Activated CD8-positive, alpha-beta memory T cell treated with anti-CD3 and anti-CD28 coated beads for 24 hours (primary cell): ENCODE results near the gene PPP1R37.
A peak's percentile ranks its signal among the peaks of the same experiment; 100 is the strongest.

Experiments
- DNase-seq: peaks from one replicate; pipeline ENCODE4 v3.0.0-alpha.2; 2020

Gene PPP1R37, protein sequence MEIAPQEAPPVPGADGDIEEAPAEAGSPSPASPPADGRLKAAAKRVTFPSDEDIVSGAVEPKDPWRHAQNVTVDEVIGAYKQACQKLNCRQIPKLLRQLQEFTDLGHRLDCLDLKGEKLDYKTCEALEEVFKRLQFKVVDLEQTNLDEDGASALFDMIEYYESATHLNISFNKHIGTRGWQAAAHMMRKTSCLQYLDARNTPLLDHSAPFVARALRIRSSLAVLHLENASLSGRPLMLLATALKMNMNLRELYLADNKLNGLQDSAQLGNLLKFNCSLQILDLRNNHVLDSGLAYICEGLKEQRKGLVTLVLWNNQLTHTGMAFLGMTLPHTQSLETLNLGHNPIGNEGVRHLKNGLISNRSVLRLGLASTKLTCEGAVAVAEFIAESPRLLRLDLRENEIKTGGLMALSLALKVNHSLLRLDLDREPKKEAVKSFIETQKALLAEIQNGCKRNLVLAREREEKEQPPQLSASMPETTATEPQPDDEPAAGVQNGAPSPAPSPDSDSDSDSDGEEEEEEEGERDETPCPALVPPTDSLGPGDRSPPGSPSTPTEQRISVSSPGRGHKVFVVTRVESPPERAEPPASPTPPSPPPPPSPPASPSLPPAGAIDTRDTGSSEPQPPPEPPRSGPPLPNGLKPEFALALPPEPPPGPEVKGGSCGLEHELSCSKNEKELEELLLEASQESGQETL

GRCh38 chr19:45092747-45093678 lies at the start of gene PPP1R37:
Gene PPP1R37 (plus strand): TSS chr19:45093179. CDS start chr19:45093326, 147 bp downstream.
- DNase-seq = peak; percentile 94

- DNase-seq = no peak
These were observed 47.2 kb upstream of the PPP1R37 start for GRCh38 chr19:45045671-45046353.

GRCh38 chr19:45046355-45046754 lies 46.6 kb upstream of the PPP1R37 start:
- no peak for DNase-seq

DNA sequence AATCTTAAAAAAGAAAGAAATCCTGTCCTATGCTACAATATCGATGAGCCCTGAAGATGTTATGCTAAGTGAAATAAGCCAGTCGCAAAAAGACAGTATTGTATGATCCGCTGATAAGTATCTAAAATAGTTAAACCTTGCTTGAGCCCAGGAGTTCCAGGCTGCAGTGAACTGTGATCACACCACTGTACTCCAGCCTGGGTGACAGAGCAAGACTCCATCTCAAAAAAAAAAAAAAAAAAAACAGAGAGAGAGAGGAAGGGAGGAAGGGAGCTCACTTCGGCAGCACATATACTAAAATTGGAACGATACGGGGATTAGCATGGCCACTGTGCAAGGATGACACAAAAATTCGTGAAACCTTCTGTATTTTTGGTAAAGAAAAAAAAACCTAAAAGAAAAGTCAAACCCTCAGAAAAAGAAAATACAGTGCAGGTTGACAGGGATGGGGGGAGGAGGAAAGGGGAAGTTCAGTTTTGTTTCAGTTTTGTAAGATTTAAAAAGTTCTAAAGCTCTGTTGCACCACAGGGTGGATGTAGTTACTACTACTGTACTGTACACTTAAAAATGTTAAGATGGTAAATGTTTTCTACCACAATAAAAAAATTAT lies 45.7 kb upstream of the PPP1R37 start:
- DNase-seq = no peak

DNA sequence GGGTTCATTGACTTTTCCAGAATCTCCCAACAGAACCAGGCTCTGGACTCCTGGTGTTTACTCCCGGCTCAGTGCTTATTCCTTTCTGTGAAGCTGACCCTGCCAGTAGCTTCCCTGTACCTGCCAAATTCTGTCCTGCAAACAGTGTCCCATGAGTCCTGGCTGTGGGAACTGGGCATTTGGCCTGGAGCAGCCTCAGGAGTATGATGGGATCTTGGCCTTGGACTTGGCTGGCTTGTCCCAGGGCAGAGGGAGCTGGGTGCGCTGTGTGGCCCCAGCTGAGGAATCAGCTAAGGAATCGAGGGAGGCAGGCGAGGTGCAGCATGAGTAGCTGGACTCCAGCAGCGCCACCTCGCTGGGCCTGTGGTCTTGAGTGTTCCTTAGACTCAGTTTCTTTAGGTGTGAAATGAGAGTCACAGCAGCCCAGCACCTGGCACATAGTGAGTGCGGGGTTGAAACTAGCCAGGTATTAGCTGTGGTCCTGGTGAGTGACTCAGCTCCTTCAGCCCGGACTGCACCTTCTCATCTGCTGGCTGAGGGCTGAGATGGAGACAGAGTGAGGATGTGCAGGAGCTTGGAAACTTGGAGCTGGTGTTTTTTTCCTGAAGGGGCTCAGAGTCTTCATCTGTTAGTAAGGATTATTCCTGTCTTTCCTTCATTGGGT lies 43.8 kb upstream of the PPP1R37 start:
- no peak for DNase-seq

- no peak for DNase-seq
These were observed 42.9 kb upstream of the PPP1R37 start for GRCh38 chr19:45050036-45050435.

DNA sequence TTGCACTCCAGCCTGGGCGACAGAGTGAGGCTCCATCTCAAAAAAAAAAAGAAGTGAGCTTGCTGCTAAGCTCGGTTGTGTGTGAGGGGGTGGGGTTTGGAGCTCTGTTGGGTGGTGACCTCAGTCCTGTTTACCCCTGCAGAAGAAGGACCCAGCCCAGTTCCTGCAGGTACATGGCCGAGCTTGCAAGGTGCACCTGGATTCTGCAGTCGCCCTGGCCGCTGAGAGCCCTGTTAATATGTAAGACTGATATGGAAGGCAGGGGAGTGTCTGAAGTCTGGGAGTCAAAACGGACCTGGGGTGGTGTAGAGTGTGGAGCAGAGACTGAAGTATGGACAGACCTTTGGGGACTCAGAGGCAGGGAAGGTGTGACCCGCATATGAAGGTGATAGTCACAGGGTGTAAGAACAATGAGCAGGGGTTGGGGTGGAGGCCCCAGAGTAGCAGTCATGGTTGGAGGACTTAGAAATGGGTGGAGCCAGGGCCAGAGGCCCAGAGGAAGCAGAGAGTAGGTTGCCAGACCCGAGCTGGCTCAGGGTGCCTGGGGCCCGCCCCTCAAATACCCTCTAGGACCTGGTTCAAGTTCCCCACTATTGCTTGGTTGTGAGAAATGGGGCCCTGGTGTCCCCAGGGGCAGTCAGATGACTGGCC lies 40.9 kb upstream of the PPP1R37 start:
- DNase-seq = no peak

GRCh38 chr19:45056831-45057230 lies 36.1 kb upstream of the PPP1R37 start:
- DNase-seq = no peak

DNA sequence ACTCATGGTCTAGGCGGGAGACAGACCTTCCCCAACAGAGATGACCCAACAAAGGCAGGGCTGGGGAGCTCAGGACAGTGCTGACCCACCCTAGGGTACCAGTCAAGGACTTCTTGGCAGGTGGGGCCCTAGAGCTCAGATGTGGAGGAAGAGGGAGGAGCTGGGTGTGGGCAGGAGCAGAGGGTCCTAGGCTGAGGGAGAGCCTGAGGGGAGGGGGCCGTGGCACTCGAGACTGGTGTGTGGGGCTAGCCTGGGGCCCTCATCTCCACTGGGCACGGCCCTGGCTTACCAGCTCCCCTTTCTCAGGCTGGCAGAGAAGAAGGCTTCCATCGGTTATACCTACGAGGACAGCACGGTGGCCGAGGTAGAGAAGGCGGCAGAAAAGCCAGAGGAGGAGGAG lies 35.5 kb upstream of the PPP1R37 start:
- no peak for DNase-seq

GRCh38 chr19:45058622-45059159 lies 34.3 kb upstream of the PPP1R37 start:
- DNase-seq = no peak

GRCh38 chr19:45059258-45059965 lies 33.6 kb upstream of the PPP1R37 start:
- DNase-seq = peak; percentile 93

DNA sequence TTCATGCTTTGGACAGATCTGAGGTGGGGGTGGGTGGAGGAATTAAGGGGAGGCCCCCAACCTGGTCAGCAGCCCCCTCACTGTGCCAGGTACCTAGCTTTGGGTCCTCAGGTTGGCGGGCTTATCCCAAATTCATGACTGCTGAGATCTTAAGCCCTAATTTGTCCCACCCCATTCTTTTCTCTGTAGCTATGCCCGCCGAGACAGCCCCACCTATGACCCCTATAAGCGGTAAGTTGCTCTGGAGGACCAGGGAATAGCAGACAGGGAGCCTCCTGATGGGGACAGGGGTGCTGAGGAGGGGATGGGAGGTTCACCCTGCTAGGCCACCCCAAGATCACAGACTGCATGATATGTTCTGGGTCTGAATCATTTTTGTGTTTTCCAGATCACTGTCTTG lies 31.0 kb upstream of the PPP1R37 start:
- no peak for DNase-seq

GRCh38 chr19:45063851-45064801 lies 28.9 kb upstream of the PPP1R37 start:
- DNase-seq = no peak

DNA sequence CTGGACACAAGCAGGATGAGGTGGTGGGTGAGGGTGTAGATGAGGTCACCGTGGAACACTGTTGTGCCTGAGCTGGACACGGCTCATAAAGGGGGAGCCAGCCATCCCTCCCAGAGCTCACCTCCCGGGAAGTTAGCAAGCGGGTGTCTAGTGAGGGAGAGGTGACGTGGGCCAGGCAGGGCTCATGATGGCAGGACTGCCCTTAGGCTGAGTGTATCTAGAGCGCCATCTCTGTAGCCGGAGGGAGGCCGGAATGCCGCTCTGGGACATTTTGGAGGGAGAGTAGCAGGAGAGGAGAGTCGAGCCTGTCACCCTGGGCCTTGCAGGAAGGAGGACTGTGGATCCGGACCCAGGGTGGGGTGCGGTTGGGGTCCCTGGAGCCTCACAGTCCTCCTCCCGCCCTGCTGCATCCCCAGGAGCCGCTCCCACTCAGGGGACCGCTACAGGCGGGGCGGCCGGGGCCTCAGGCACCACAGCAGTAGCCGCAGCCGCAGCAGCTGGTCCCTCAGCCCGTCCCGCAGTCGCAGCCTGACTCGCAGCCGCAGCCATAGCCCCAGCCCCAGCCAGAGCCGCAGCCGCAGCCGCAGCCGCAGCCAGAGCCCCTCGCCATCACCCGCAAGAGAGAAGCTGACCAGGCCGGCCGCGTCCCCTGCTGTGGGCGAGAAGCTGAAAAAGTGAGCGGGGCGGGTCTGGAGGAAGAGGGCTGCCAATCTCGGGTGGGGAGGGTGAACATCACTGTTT lies 25.9 kb upstream of the PPP1R37 start:
- DNase-seq = no peak

DNA sequence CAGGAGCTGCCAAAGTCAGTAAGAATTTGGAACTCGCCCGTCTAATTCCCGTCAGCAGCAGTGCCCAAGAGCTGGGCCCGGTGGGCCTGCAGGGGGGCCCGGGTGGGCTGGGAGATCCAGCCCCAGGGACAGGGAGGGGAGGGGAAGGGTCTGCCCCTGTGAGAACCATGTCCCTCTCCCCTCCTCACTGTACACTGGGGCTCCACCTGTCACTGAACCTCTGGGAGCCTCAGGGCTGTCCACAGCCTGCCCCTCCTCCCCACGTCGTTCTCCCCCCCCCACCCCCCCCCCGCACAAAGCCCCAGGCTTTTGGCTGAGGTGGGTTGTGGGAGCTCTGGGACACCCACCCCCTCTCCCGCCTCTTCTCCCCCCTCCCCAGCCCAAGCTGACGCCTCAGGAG lies 24.9 kb upstream of the PPP1R37 start:
- no peak for DNase-seq

GRCh38 chr19:45069056-45069455 lies 23.9 kb upstream of the PPP1R37 start:
- no peak for DNase-seq

DNA sequence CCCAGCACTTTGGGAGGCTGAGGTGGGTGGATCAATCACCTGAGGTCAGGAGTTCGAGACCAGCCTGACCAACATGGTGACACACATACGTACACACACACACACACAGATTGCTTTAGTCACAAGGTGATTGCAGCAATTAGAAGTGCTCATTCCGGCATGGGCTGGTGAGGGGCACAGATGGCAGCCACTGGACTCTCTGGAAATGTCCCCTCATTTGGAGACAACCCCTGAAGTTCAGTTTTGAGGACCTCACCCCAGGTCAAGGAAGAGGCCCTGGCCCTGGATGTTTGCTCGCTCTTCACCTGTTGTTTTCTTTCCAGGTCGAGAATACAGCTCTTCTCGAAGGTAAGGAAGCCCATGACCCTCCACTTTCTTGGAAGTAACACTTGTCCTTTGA lies 22.8 kb upstream of the PPP1R37 start:
- no peak for DNase-seq
